ENCODE data around the gene THRB.

DNA sequence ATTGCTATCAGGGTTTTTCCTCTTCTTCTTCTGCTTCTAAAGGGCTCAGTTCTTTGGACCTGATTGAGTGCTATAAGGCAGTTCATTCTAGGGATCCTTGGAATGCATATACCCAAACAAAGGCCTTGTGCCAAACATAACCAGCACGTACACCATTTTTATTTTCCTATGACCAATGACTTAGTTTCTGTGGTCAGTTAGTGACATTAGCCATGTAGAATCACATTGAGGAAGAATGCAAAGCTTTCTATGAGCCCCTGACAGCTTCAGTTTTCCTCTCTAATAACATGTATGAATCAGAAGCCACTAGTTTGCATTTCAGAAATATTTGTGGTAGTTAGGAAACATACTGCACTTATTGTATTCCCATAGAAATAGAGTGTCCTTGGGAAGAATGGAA lies 240.0 kb downstream of the THRB start:
- no peak for TF ChIP-seq CTCF (IDR thresholded peaks at IDR 0.05 in 8 of 11, conservative IDR thresholded peaks at IDR 0.05 in 3 of 11)
- TF ChIP-seq POLR2AphosphoS5 (IDR thresholded peaks at IDR 0.05) = no peak
- TF ChIP-seq POLR2A (IDR thresholded peaks at IDR 0.05) = no peak
